Neural crest cell (in vitro differentiated cells): ENCODE measurements around the gene RAPGEF6. TPM values are rescaled to one million over a fixed set of nuclear protein-coding genes. Genes with fewer than 3 reads are reported as not detected.

Source experiments
- DNase-seq: peaks from one replicate; pipeline ENCODE4 v3.0.0; 2021; ENCODE audit warnings: low read depth, mixed read lengths, low spot score
- H3K27ac Mint-ChIP-seq: one replicate; pipeline ENCODE4 v1.8.0; 2021; ENCODE audit warnings: mild to moderate bottlenecking, mixed read lengths; ENCODE audit not compliant: unreplicated experiment
- H3K27me3 Mint-ChIP-seq: 2 replicates; pipeline ENCODE4 v1.8.0; 2021; ENCODE audit warnings: low read depth, mild to moderate bottlenecking, mixed read lengths
- H3K36me3 Mint-ChIP-seq: 2 replicates; pipeline ENCODE4 v1.8.0; 2021; ENCODE audit warnings: low read depth, mild to moderate bottlenecking, mixed read lengths
- H3K4me1 Mint-ChIP-seq: 2 replicates; pipeline ENCODE4 v1.8.0; 2021; ENCODE audit warnings: mixed read lengths
- H3K4me3 Mint-ChIP-seq: one replicate; pipeline ENCODE4 v1.8.0; 2021; ENCODE audit warnings: mild to moderate bottlenecking, mixed read lengths
- H3K9me3 Mint-ChIP-seq: 2 replicates; pipeline ENCODE4 v1.8.0; 2021; ENCODE audit warnings: mixed read lengths
- CTCF ChIP-seq: fragments of 200-600 bp; sonication (generic); conservative IDR thresholded peaks from 2 replicates; pipeline ENCODE4 v1.5.0; 2021; ENCODE audit warnings: antibody characterized with exemption, mild to moderate bottlenecking
- total RNA-seq: library from RNA; stranded (reverse); gene quantifications from 2 replicates; pipeline ENCODE4 v1.2.1, GENCODE V29; 2021

RAPGEF6 gene
- total RNA-seq, 1 donor from 2014 or later = 28.0 TPM

- H3K36me3 Mint-ChIP-seq = peaks cover 24% of the 10 kb centered on the region
- no peak for DNase-seq
- no peak overlapping the region for H3K27ac Mint-ChIP-seq
- no peak overlapping the region for H3K4me3 Mint-ChIP-seq
- H3K27me3 Mint-ChIP-seq = no peaks in the 10 kb centered on the region
- TF ChIP-seq CTCF = no peak
- H3K4me1 Mint-ChIP-seq = peaks cover 4% of the 10 kb centered on the region
- no peaks in the 10 kb centered on the region for H3K9me3 Mint-ChIP-seq
Measured at GRCh38 chr5:131393498-131393968, 241.5 kb downstream of the RAPGEF6 start.

- no peaks in the 10 kb centered on the region for H3K9me3 Mint-ChIP-seq
- peaks cover 4% of the 10 kb centered on the region for H3K4me1 Mint-ChIP-seq
- TF ChIP-seq CTCF = no peak
- no peak for DNase-seq
- no peaks in the 10 kb centered on the region for H3K27me3 Mint-ChIP-seq
- H3K4me3 Mint-ChIP-seq = no peak overlapping the region
- peaks cover 20% of the 10 kb centered on the region for H3K36me3 Mint-ChIP-seq
- H3K27ac Mint-ChIP-seq = no peak overlapping the region
Measured at GRCh38 chr5:131392466-131393095, 242.4 kb downstream of the RAPGEF6 start.

GRCh38 chr5:131389869-131390265, 245.2 kb downstream of the RAPGEF6 start:
- H3K4me1 Mint-ChIP-seq = peaks cover 14% of the 10 kb centered on the region

GRCh38 chr5:131389096-131389868, 245.7 kb downstream of the RAPGEF6 start:
- Mint-ChIP-seq H3K27me3 (no peaks in the 10 kb centered on the region), H3K27ac (no peak overlapping the region), H3K9me3 (no peaks in the 10 kb centered on the region), H3K4me3 (no peak overlapping the region), H3K4me1 (peaks cover 14% of the 10 kb centered on the region), H3K36me3 (peaks cover 8% of the 10 kb centered on the region)
- no peak for TF ChIP-seq CTCF
- no peak for DNase-seq

More at GRCh38 chr5:131389869-131390265, 245.2 kb downstream of the RAPGEF6 start:
- Mint-ChIP-seq H3K27ac (no peak overlapping the region), H3K36me3 (peaks cover 8% of the 10 kb centered on the region), H3K27me3 (no peaks in the 10 kb centered on the region), H3K4me3 (no peak overlapping the region), H3K9me3 (no peaks in the 10 kb centered on the region)
- TF ChIP-seq CTCF = no peak
- DNase-seq = no peak

- peaks cover 8% of the 10 kb centered on the region for H3K36me3 Mint-ChIP-seq
- no peak for DNase-seq
- TF ChIP-seq CTCF = no peak
- no peak overlapping the region for H3K4me3 Mint-ChIP-seq
- H3K4me1 Mint-ChIP-seq = peaks cover 24% of the 10 kb centered on the region
- H3K27ac Mint-ChIP-seq = no peak overlapping the region
- H3K27me3 Mint-ChIP-seq = no peaks in the 10 kb centered on the region
- H3K9me3 Mint-ChIP-seq = no peaks in the 10 kb centered on the region
Measured at GRCh38 chr5:131387255-131387654, 247.8 kb downstream of the RAPGEF6 start.
